CD4-positive, alpha-beta T cell treated with Interleukin-21 for 1 hour (primary cell): ENCODE results near the gene STX4.

Experiments
- DNase-seq: peaks from one replicate; pipeline ENCODE4 v3.0.0-alpha.2; 2020

Gene STX4

GRCh38 chr16:31071861-31072260 is 38.5 kb downstream of the STX4 start:
- DNase-seq = no peak

- peak; percentile 29 for DNase-seq
These were observed 39.3 kb downstream of the STX4 start for GRCh38 chr16:31072540-31073141.

- peak; percentile 87 for DNase-seq
These were observed 40.0 kb downstream of the STX4 start for GRCh38 chr16:31073142-31073969.

- peak; percentile 99 for DNase-seq
These were observed 40.8 kb downstream of the STX4 start, which contains the start of the genes ZNF646 and ZNF668 for GRCh38 chr16:31073970-31074813. TSS of gene ZNF646 (plus strand) at chr16:31074422. CDS start at chr16:31076325, 1,903 bp downstream. TSS of gene ZNF668 (minus strand) at chr16:31074240. CDS start at chr16:31064459, 9,781 bp downstream.

- DNase-seq = no peak
These were observed 41.4 kb downstream of the STX4 start for GRCh38 chr16:31074814-31075183.

- no peak for DNase-seq
These were observed 43.0 kb downstream of the STX4 start for GRCh38 chr16:31076319-31076718.

- no peak for DNase-seq
These were observed 43.7 kb downstream of the STX4 start for GRCh38 chr16:31077024-31077423.

- DNase-seq = no peak
These were observed 44.4 kb downstream of the STX4 start for GRCh38 chr16:31077592-31078396.

- DNase-seq = no peak
These were observed 45.4 kb downstream of the STX4 start for GRCh38 chr16:31078597-31079341.

GRCh38 chr16:31079342-31079944 is 46.1 kb downstream of the STX4 start:
- DNase-seq = no peak

GRCh38 chr16:31080035-31080629 is 46.8 kb downstream of the STX4 start:
- DNase-seq = no peak

- no peak for DNase-seq
These were observed 47.5 kb downstream of the STX4 start for GRCh38 chr16:31080756-31081419.

GRCh38 chr16:31081428-31082351 is 48.3 kb downstream of the STX4 start:
- no peak for DNase-seq

GRCh38 chr16:31082368-31083045 is 49.1 kb downstream of the STX4 start:
- no peak for DNase-seq

GRCh38 chr16:31083081-31083480 is 49.7 kb downstream of the STX4 start:
- DNase-seq = no peak

- DNase-seq = no peak
These were observed 50.2 kb downstream of the STX4 start for GRCh38 chr16:31083556-31083955.

- no peak for DNase-seq
These were observed 50.6 kb downstream of the STX4 start for GRCh38 chr16:31083981-31084380.

GRCh38 chr16:31084584-31085302 is 51.4 kb downstream of the STX4 start:
- DNase-seq = no peak
